HepG2 (cell line): ENCODE data around the gene POGK.

Source experiments
- HINFP ChIP-seq: sonication (generic); formaldehyde crosslinking; IDR thresholded peaks from 2 replicates; pipeline ENCODE4 v1.4.0; 2020; ENCODE audit warnings: low read depth, mild to moderate bottlenecking, missing genetic modification reagents
- KLF16 ChIP-seq, 2 experiments: sonication (generic) in 1 of 2; formaldehyde crosslinking in 1 of 2; IDR thresholded peaks; 2 replicates each; pipeline versions ENCODE4 v1.6.1 to v1.8.0; 2016 to 2023; ENCODE audit warnings: missing genetic modification reagents in 2 of 2, missing compliant biosample characterization in 1 of 2
- SMARCE1 ChIP-seq: fragments of 450-650 bp; IDR thresholded peaks from 2 replicates; pipeline ENCODE4 v1.6.1; 2017; ENCODE audit warnings: borderline replicate concordance
- STAG1 ChIP-seq: sonication (generic); formaldehyde crosslinking; IDR thresholded peaks from 2 replicates; pipeline ENCODE4 v1.4.0; 2020; ENCODE audit warnings: missing genetic modification reagents
- SUZ12 ChIP-seq: fragments of 150-350 bp; IDR thresholded peaks from 2 replicates; pipeline ENCODE4 v1.6.1; 2014; ENCODE audit warnings: low read depth, low read length
- TBP ChIP-seq: sonication (generic); formaldehyde crosslinking; IDR thresholded peaks from 2 replicates; pipeline ENCODE4 v1.5.0; 2020; ENCODE audit warnings: missing genetic modification reagents
- ZBED4 ChIP-seq: sonication (generic); formaldehyde crosslinking; IDR thresholded peaks from 2 replicates; pipeline ENCODE4 v1.4.0; 2020; ENCODE audit warnings: missing genetic modification reagents, borderline replicate concordance

GRCh38 chr1:166905136-166905535 is 65.9 kb downstream of the POGK start:
- TF ChIP-seq SUZ12 (no peak), KLF16 (CRISPR knock-in tag; IDR thresholded peaks at IDR 0.05) (no peak), ZBED4 (no peak), SMARCE1 (no peak), STAG1 (CRISPR knock-in tag) (no peak), HINFP (CRISPR knock-in tag) (no peak), TBP (CRISPR knock-in tag) (no peak)
